ENCODE results near the gene MEGF6. TPM values are rescaled to one million over a fixed set of nuclear protein-coding genes. Genes with fewer than 3 reads are reported as not detected.

MEGF6 gene
- total RNA-seq, 1 donor from 2014 or later: 64.7 TPM

DNA sequence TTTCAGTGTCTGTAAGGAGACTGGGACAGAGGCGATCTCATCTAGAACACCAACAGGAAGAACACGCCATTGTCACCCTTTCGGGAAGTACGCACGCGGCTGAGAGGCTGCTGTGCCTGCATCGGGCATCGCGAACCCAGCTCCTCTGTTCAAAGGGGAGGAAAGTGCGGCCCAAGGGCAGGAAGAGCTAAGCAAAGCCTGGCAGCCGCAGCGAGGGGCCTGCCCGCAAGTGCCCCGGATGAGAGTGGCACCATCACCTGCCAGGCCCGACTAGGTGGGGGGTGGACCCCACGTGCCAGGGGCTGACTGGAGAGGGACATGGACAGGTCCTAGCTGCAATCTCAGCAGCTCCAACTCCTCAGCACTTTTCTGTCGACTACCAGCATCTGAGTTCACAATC is 21.0 kb upstream of the MEGF6 start:
- Mint-ChIP-seq H3K36me3 (ENCODE audit: unreplicated experiment) (peaks cover 5% of the 10 kb centered on the region), H3K4me1 (ENCODE audit: low read depth, unreplicated experiment) (peaks cover 3% of the 10 kb centered on the region), H3K4me3 (ENCODE audit: unreplicated experiment) (no peak overlapping the region), H3K27me3 (ENCODE audit: unreplicated experiment) (no peaks in the 10 kb centered on the region), H3K9me3 (ENCODE audit: unreplicated experiment) (no peaks in the 10 kb centered on the region), H3K27ac (ENCODE audit: unreplicated experiment) (no peak overlapping the region)
- no peak for DNase-seq
- TF ChIP-seq, protein P1, sequence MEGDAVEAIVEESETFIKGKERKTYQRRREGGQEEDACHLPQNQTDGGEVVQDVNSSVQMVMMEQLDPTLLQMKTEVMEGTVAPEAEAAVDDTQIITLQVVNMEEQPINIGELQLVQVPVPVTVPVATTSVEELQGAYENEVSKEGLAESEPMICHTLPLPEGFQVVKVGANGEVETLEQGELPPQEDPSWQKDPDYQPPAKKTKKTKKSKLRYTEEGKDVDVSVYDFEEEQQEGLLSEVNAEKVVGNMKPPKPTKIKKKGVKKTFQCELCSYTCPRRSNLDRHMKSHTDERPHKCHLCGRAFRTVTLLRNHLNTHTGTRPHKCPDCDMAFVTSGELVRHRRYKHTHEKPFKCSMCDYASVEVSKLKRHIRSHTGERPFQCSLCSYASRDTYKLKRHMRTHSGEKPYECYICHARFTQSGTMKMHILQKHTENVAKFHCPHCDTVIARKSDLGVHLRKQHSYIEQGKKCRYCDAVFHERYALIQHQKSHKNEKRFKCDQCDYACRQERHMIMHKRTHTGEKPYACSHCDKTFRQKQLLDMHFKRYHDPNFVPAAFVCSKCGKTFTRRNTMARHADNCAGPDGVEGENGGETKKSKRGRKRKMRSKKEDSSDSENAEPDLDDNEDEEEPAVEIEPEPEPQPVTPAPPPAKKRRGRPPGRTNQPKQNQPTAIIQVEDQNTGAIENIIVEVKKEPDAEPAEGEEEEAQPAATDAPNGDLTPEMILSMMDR (IDR thresholded peaks at IDR 0.05; ENCODE audit: partially characterized antibody, unreplicated experiment): no peak

DNA sequence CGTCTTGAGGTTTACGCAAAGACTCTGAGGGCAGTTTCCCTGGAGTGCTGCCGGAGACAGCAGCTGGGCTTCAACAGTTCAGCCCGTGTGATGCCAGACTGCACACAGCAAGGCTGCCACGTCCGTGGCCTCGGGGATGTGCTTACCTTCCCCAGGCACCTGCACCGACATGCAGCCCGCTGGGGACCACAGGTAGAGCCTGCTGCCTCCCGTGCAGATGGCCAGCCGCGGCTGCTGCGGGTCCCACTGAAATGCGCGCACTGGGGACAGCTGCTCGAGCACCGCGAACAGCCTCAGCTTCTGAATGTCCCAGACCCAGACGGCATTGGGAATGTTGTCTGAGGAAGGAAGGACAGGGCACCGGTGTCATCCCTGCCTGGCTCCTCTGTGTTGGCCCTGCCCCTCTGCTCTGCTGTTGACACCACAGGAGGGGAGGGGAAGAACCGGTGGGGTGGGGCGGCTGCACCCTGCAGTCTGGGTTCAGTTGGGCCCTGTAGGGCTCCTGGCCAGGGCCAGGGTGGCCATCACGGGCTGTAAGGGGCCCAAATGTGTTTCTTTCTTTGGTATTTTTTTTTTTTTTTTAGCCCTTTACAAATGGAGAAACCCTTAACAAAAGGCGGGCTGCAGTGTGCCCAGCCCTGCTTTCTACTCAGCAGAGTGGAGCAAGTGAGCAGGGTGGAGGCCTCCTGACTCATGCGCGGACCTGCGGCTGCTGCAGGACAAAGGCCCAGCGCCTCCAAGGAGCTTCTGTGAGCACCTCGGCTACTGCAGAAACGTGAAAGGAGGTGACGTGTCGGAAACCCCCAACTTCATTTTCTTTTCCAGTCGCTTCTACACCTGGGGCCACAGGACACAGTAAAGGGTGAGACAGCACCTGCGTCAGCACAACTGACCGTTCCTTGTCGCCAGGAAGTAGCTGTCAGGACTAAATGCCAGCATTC is 20.3 kb upstream of the MEGF6 start:
- Mint-ChIP-seq H3K27me3 (ENCODE audit: unreplicated experiment) (no peaks in the 10 kb centered on the region), H3K9me3 (ENCODE audit: unreplicated experiment) (no peaks in the 10 kb centered on the region), H3K4me3 (ENCODE audit: unreplicated experiment) (no peak overlapping the region), H3K36me3 (ENCODE audit: unreplicated experiment) (peaks cover 3% of the 10 kb centered on the region), H3K4me1 (ENCODE audit: low read depth, unreplicated experiment) (peaks cover 3% of the 10 kb centered on the region), H3K27ac (ENCODE audit: unreplicated experiment) (no peak overlapping the region)
- DNase-seq: no peak
- TF ChIP-seq, protein P1 (IDR thresholded peaks at IDR 0.05; ENCODE audit: partially characterized antibody, unreplicated experiment): no peak

DNA sequence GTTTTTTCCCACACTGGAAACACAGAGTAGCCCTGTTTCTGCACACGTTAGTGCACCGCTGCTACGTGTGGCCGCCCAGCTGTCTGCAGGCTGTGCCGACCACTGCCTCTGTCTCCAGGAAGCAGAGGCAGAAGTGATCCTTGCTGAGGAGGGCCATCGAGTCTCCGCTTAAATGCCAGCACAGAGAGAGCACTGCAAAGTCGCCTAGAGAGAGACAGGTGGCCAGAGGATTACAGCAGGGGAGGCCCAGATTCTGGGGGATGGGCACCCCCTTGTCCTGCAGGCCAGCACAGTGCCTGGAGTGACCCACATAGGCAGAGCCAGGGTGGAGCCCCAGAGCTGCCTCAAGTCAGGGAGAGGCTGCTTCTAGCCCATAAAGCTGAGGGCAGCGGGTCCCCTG is 19.6 kb upstream of the MEGF6 start:
- Mint-ChIP-seq H3K4me3 (ENCODE audit: unreplicated experiment) (no peak overlapping the region), H3K27me3 (ENCODE audit: unreplicated experiment) (no peaks in the 10 kb centered on the region), H3K9me3 (ENCODE audit: unreplicated experiment) (no peaks in the 10 kb centered on the region), H3K4me1 (ENCODE audit: low read depth, unreplicated experiment) (peaks cover 3% of the 10 kb centered on the region), H3K36me3 (ENCODE audit: unreplicated experiment) (no peaks in the 10 kb centered on the region), H3K27ac (ENCODE audit: unreplicated experiment) (peak overlapping the region; percentile 55)
- TF ChIP-seq, protein P1 (IDR thresholded peaks at IDR 0.05; ENCODE audit: partially characterized antibody, unreplicated experiment): no peak
- DNase-seq: no peak

DNA sequence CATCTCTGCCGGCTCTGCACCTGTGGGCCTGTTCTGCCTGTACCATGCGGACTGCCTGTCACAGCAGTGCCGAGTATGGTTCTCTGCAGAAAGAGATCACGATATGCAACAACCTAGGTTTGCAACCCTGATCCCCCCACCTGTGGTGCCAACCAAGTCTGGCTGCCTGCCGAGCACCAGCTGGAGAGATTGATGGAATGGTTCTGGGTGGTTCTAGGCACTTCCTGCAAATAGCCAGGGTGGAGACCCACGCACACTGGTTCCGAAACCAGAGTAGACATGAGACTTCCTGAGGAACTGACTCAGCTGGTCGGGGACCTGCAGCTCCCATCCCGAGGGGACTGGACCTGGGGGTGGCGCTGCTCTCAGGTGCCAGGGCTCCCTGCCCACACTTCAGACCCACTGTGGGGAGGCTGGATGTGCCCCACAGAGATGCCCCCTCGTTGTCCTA is 18.9 kb upstream of the MEGF6 start:
- no peaks in the 10 kb centered on the region for H3K9me3 Mint-ChIP-seq (ENCODE audit: unreplicated experiment)
- H3K27me3 Mint-ChIP-seq (ENCODE audit: unreplicated experiment): no peaks in the 10 kb centered on the region
- H3K36me3 Mint-ChIP-seq (ENCODE audit: unreplicated experiment): no peaks in the 10 kb centered on the region
- TF ChIP-seq, protein P1 (IDR thresholded peaks at IDR 0.05; ENCODE audit: partially characterized antibody, unreplicated experiment): no peak
- no peak overlapping the region for H3K27ac Mint-ChIP-seq (ENCODE audit: unreplicated experiment)
- H3K4me3 Mint-ChIP-seq (ENCODE audit: unreplicated experiment): no peak overlapping the region
- H3K4me1 Mint-ChIP-seq (ENCODE audit: low read depth, unreplicated experiment): peaks cover 4% of the 10 kb centered on the region
- DNase-seq: no peak

DNA sequence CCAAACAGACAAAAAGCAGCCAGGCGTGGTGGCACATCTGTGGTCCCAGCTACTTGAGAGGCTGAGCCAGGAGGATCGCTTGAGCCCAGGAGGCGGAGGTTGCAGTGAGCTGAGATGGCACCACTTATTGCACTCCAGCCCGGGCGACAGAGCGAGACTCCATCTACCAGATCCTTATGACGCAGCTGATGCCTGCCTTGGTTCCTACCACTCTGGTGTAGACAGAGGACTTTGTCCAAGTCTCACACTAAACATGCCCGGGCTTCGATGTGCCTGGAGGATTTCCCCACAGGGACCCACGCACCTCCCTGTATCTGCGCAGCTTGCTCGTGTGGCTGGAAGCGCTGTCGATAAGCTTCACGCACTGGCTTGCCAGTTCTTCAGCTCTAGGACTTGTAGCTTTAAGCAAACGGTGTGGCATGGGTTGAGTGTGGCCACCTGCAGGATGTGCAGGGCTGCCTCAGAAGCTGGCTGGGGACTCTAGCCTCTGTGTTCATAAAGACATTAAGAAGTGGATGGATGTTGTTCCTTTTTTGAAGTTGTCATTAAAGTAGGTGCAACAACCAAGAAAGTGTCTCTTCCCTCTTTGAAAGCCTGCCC is 18.4 kb upstream of the MEGF6 start:
- peaks cover under 1% of the 10 kb centered on the region for H3K27me3 Mint-ChIP-seq (ENCODE audit: unreplicated experiment)
- H3K4me3 Mint-ChIP-seq (ENCODE audit: unreplicated experiment): no peak overlapping the region
- H3K27ac Mint-ChIP-seq (ENCODE audit: unreplicated experiment): no peak overlapping the region
- DNase-seq: no peak
- no peaks in the 10 kb centered on the region for H3K9me3 Mint-ChIP-seq (ENCODE audit: unreplicated experiment)
- peaks cover 4% of the 10 kb centered on the region for H3K4me1 Mint-ChIP-seq (ENCODE audit: low read depth, unreplicated experiment)
- no peaks in the 10 kb centered on the region for H3K36me3 Mint-ChIP-seq (ENCODE audit: unreplicated experiment)
- TF ChIP-seq, protein P1 (IDR thresholded peaks at IDR 0.05; ENCODE audit: partially characterized antibody, unreplicated experiment): no peak
